Astrocyte (in vitro differentiated cells and primary cell): Measurements from ENCODE around the gene TMEM59. TPM values are rescaled to one million over a fixed set of nuclear protein-coding genes. Genes with fewer than 3 reads are reported as not detected.
"Not testable (repeated sequence)": the region's sequence is repeated elsewhere in the genome, so short reads cannot be mapped to it uniquely, and the experiment has no call there.

ENCODE experiments used
- DNase-seq: peaks from one replicate; pipeline ENCODE4 v3.0.0-alpha.2; 2010; ENCODE audit warnings: low read depth
- FAIRE-seq: peaks from 2 replicates; lab custom pipeline; 2011; peaks lifted over from hg19 to GRCh38; lab: Jason Lieb, UNC
- H2AFZ ChIP-seq: 2 replicates; pipeline ENCODE4 v1.6.0; 2012; ENCODE audit warnings: low read depth, low read length, inconsistent platforms
- H3K27ac ChIP-seq: 2 replicates; pipeline ENCODE4 v1.5.1; 2011; ENCODE audit warnings: low read depth, low read length, inconsistent platforms
- H3K27me3 ChIP-seq: 2 replicates; pipeline ENCODE4 v1.6.0; 2011; ENCODE audit warnings: low read length, inconsistent platforms; ENCODE audit not compliant: insufficient read depth
- H3K36me3 ChIP-seq: 2 replicates; pipeline ENCODE4 v1.5.1; 2011; ENCODE audit warnings: low read length, inconsistent platforms; ENCODE audit not compliant: insufficient read depth
- H3K4me1 ChIP-seq: 2 replicates; pipeline ENCODE4 v1.5.1; 2011; ENCODE audit warnings: low read length, inconsistent platforms; ENCODE audit not compliant: insufficient read depth
- H3K4me2 ChIP-seq: 2 replicates; pipeline ENCODE4 v1.6.0; 2012; ENCODE audit warnings: low read length, inconsistent platforms
- H3K4me3 ChIP-seq: 2 replicates; pipeline ENCODE4 v1.5.1; 2011; ENCODE audit warnings: low read depth, mild to moderate bottlenecking, low read length, inconsistent platforms; ENCODE audit not compliant: insufficient read depth
- H3K79me2 ChIP-seq: 2 replicates; pipeline ENCODE4 v1.6.0; 2012; ENCODE audit warnings: mild to moderate bottlenecking, low read length, inconsistent platforms; ENCODE audit not compliant: insufficient read depth
- H3K9ac ChIP-seq: 2 replicates; pipeline ENCODE4 v1.6.0; 2012; ENCODE audit warnings: mild to moderate bottlenecking, low read length, inconsistent platforms
- H3K9me3 ChIP-seq: 2 replicates; pipeline ENCODE4 v1.5.1; 2012; ENCODE audit warnings: low read depth, mild to moderate bottlenecking, low read length, inconsistent platforms; ENCODE audit not compliant: insufficient read depth
- H4K20me1 ChIP-seq: 2 replicates; pipeline ENCODE4 v1.6.0; 2012; ENCODE audit warnings: low read length, inconsistent platforms; ENCODE audit not compliant: insufficient read depth
- H3K27ac Mint-ChIP-seq: one replicate; pipeline ENCODE4 v1.8.0; 2021; ENCODE audit warnings: mild to moderate bottlenecking, mixed read lengths; ENCODE audit not compliant: unreplicated experiment
- H3K27me3 Mint-ChIP-seq: one replicate; pipeline ENCODE4 v1.8.0; 2021; ENCODE audit warnings: low read depth, mixed read lengths; ENCODE audit not compliant: unreplicated experiment
- H3K36me3 Mint-ChIP-seq: one replicate; pipeline ENCODE4 v1.8.0; 2021; ENCODE audit warnings: low read depth, mixed read lengths; ENCODE audit not compliant: unreplicated experiment
- H3K4me1 Mint-ChIP-seq: one replicate; pipeline ENCODE4 v1.8.0; 2021; ENCODE audit warnings: low read depth, mixed read lengths; ENCODE audit not compliant: unreplicated experiment
- H3K4me3 Mint-ChIP-seq: one replicate; pipeline ENCODE4 v1.8.0; 2021; ENCODE audit warnings: mild to moderate bottlenecking, moderate library complexity, mixed read lengths; ENCODE audit not compliant: unreplicated experiment
- H3K9me3 Mint-ChIP-seq: one replicate; pipeline ENCODE4 v1.8.0; 2021; ENCODE audit warnings: mild to moderate bottlenecking, mixed read lengths; ENCODE audit not compliant: unreplicated experiment
- CTCF ChIP-seq: IDR thresholded peaks from 2 replicates; pipeline ENCODE4 v1.5.1; 2011; ENCODE audit warnings: low read depth, mild to moderate bottlenecking, inconsistent platforms, low read length, moderate library complexity; ENCODE audit not compliant: insufficient read depth
- EZH2 ChIP-seq: IDR thresholded peaks from 2 replicates; pipeline ENCODE4 v1.6.1; 2012; ENCODE audit warnings: mild to moderate bottlenecking, low read length, inconsistent platforms; ENCODE audit not compliant: insufficient read depth
- total RNA-seq: library from RNA; stranded (reverse); gene quantifications from 2 replicates; pipeline ENCODE4 v1.2.1, GENCODE V29; 2021

TMEM59 gene
- total RNA-seq, 1 donor from 2014 or later = 315 TPM

DNA sequence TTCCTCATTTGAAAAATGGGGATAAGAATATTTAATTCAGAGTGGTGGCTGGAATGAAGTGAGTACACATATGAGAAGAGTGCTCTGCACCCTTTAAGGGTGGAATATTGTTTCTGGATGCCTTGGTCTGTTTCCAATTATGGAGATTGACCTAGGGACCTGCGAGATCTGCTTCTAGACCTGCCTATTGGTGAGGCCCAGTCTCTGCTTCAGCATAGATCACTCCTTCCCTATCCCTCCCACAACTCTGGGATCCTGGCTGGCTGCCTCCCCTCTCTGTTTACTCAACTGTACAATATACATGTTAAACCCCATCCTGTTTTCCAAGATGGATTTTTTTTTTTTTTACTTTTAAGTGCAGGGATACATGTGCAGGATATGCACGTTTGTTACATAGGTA lies 28.6 kb downstream of the TMEM59 start:
- Histone ChIP-seq H3K4me2 (no peak overlapping the region), H3K27ac (no peak overlapping the region), H3K9me3 (no peaks in the 10 kb centered on the region), H3K9ac (no peak overlapping the region), H3K36me3 (no peaks in the 10 kb centered on the region), H3K4me3 (no peak overlapping the region), H3K79me2 (no peaks in the 10 kb centered on the region), H2AFZ (no peak overlapping the region), H3K4me1 (no peaks in the 10 kb centered on the region), H3K27me3 (peaks cover 2% of the 10 kb centered on the region), H4K20me1 (no peaks in the 10 kb centered on the region)
- DNase-seq (no peak), FAIRE-seq (no peak)
- Mint-ChIP-seq H3K36me3 (no peaks in the 10 kb centered on the region), H3K4me3 (no peak overlapping the region), H3K9me3 (no peaks in the 10 kb centered on the region), H3K4me1 (peaks cover 8% of the 10 kb centered on the region), H3K27me3 (peaks cover 14% of the 10 kb centered on the region), H3K27ac (no peak overlapping the region)
- TF ChIP-seq EZH2 = no peak
- TF ChIP-seq CTCF = no peak

DNA sequence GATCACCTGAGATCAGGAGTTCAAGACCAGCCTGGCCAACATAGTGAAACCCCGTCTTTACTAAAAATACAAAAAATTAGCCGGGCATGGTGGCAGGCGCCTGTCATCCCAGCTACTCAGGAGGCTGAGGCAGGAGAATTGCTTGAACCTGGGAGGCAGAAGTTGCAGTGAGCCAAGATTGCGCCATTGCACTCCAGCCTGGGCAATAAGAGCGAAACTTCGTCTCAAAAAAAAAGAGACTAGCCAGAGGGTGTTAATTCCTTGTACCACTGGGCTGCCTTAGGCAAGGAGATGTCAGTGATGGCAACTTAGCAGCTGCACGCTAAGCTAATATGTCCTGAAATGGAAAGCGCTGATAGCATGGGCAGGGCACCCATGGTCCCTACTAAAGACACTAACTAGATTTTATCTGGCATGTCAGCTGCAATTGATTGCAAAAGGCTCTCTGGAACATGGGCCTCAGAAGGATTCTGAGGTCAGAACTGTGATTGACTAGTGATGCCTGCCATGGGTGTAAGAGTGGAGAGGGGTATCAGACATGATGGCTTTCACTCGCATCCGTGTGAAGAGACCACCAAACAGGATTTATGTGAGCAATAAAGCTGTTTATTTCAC lies 33.3 kb downstream of the TMEM59 start:
- H2AFZ ChIP-seq, H3K27ac Mint-ChIP-seq, H3K4me3 ChIP-seq, H3K9me3 Mint-ChIP-seq, H3K4me1 ChIP-seq, H4K20me1 ChIP-seq, H3K4me1 Mint-ChIP-seq, H3K27ac ChIP-seq, H3K9ac ChIP-seq, H3K36me3 Mint-ChIP-seq, H3K4me3 Mint-ChIP-seq, H3K9me3 ChIP-seq, H3K4me2 ChIP-seq, FAIRE-seq, H3K79me2 ChIP-seq, DNase-seq, H3K36me3 ChIP-seq: not testable (repeated sequence)
- H3K27me3 Mint-ChIP-seq = peaks cover 35% of the 10 kb centered on the region
- H3K27me3 ChIP-seq = peaks cover 12% of the 10 kb centered on the region

DNA sequence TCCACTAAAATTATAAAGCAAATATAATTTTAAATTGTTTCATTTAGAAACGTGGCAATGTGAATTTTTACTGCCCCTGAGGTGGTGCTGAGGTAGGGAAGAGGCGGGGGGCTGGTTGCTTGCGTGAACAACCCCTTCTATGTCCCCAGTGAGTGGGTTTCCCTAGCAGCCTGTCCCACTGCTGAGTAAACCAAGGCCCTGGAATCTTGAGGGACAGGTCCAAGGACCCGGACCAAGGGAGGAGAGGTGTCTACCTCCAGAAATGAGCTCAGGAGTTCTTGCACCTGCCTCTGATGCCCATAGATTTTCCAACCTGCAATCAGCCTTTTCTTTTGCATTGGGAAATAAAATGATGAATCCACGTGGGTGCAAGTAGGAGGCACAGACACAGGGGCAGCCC lies 34.4 kb downstream of the TMEM59 start:
- DNase-seq (no peak), FAIRE-seq (no peak)
- H3K9me3 Mint-ChIP-seq = no peaks in the 10 kb centered on the region
- Histone ChIP-seq H3K4me2 (no peak overlapping the region), H3K36me3 (no peaks in the 10 kb centered on the region), H3K27me3 (peaks cover 16% of the 10 kb centered on the region), H4K20me1 (no peaks in the 10 kb centered on the region), H3K9ac (no peak overlapping the region), H2AFZ (no peak overlapping the region), H3K79me2 (no peaks in the 10 kb centered on the region), H3K9me3 (no peaks in the 10 kb centered on the region), H3K4me3 (no peak overlapping the region), H3K27ac (no peak overlapping the region), H3K4me1 (no peaks in the 10 kb centered on the region)
- no peak for TF ChIP-seq CTCF
- TF ChIP-seq EZH2 = no peak
- H3K4me3 Mint-ChIP-seq = no peak overlapping the region
- H3K27ac Mint-ChIP-seq = no peak overlapping the region
- no peaks in the 10 kb centered on the region for H3K36me3 Mint-ChIP-seq
- H3K27me3 Mint-ChIP-seq = peaks cover 36% of the 10 kb centered on the region
- H3K4me1 Mint-ChIP-seq = no peaks in the 10 kb centered on the region
